SK-N-SH (cell line): ENCODE results near the gene IRGQ. TPM values are rescaled to one million over a fixed set of nuclear protein-coding genes. Genes with fewer than 3 reads are reported as not detected.

ENCODE experiments used
- CTCF ChIA-PET: fragments of 300-600, 350-600 bp; formaldehyde crosslinking; extraction: SDS; loops from one replicate; lab custom pipeline; 2021; lab: Yijun Ruan, JAX
- POLR2A ChIA-PET: fragments of 350-600 bp; sonication (Branson Sonifier 250); formaldehyde crosslinking; extraction: SDS; loops from one replicate; lab custom pipeline; 2020; ENCODE audit warnings: antibody characterized with exemption, inconsistent platforms; lab: Yijun Ruan, JAX
- DNase-seq: peaks from one replicate; pipeline ENCODE4 v3.0.0; 2012
- H2AFZ ChIP-seq: fragments of 200-600 bp; sonication (generic); 2 replicates; pipeline ENCODE4 v1.8.1; 2016; ENCODE audit warnings: antibody characterized with exemption, mild to moderate bottlenecking, low read depth
- H3F3A ChIP-seq: fragments of 200-600 bp; sonication (generic); replicated peaks from 2 replicates; pipeline ENCODE3; 2016; ENCODE audit warnings: antibody characterized with exemption, mild to moderate bottlenecking; ENCODE audit not compliant: insufficient read depth
- H3K27ac ChIP-seq, 2 experiments: fragments of 200-500 bp in 1 of 2; fragments of 200-600 bp in 1 of 2; sonication (Bioruptor generic) in 1 of 2; sonication (generic), shearing (Covaris generic) in 1 of 2; 2 replicates each; pipeline versions ENCODE4 v1.5.1 to v1.6.1; 2014 to 2016; ENCODE audit warnings: low read depth in 2 of 2, inconsistent platforms in 1 of 2, low read length in 1 of 2, mild to moderate bottlenecking in 1 of 2, mixed read lengths in 1 of 2
- H3K27me3 ChIP-seq: fragments of 200-600 bp; sonication (generic), shearing (Covaris generic); 2 replicates; pipeline ENCODE4 v1.6.1; 2016; ENCODE audit warnings: mixed run types; ENCODE audit not compliant: insufficient read depth
- H3K36me3 ChIP-seq, 2 experiments: fragments of 200-500 bp in 1 of 2; fragments of 200-600 bp in 1 of 2; sonication (Bioruptor generic) in 1 of 2; sonication (generic) in 1 of 2; replicated peaks in 1 of 2; 2 replicates each; pipeline versions ENCODE3 to v1.5.1; 2014 to 2016; ENCODE audit warnings: low read length in 1 of 2, mild to moderate bottlenecking in 1 of 2; ENCODE audit not compliant: insufficient read depth in 2 of 2, control insufficient read depth in 1 of 2
- H3K4me1 ChIP-seq, 2 experiments: fragments of 200-500 bp in 1 of 2; fragments of 200-600 bp in 1 of 2; sonication (Bioruptor generic) in 1 of 2; sonication (generic), shearing (Covaris generic) in 1 of 2; 2 replicates each; pipeline versions ENCODE4 v1.5.1 to v1.6.1; 2014 to 2016; ENCODE audit warnings: low read depth in 1 of 2, low read length in 1 of 2, mixed run types in 1 of 2; ENCODE audit not compliant: insufficient read depth in 2 of 2, control insufficient read depth in 1 of 2
- H3K4me2 ChIP-seq: fragments of 200-600 bp; sonication (generic), shearing (Covaris generic); 2 replicates; pipeline ENCODE4 v1.6.1; 2017; ENCODE audit warnings: mixed run types
- H3K4me3 ChIP-seq, 2 experiments: fragments of 200-500 bp in 1 of 2; fragments of 200-600 bp in 1 of 2; sonication (Bioruptor generic) in 1 of 2; sonication (generic), shearing (Covaris generic) in 1 of 2; 2 replicates each; pipeline versions ENCODE4 v1.5.1 to v1.8.1; 2014 to 2016; ENCODE audit warnings: low read depth in 2 of 2, inconsistent platforms in 1 of 2, low read length in 1 of 2, mild to moderate bottlenecking in 1 of 2, mixed read lengths in 1 of 2, moderate library complexity in 1 of 2
- H3K79me2 ChIP-seq: fragments of 200-600 bp; sonication (generic); 2 replicates; pipeline ENCODE4 v1.8.1; 2017; ENCODE audit warnings: mild to moderate bottlenecking; ENCODE audit not compliant: insufficient read depth
- H3K9ac ChIP-seq: fragments of 200-600 bp; sonication (generic); 2 replicates; pipeline ENCODE4 v1.6.1; 2017; ENCODE audit warnings: mixed run types
- H3K9me2 ChIP-seq: fragments of 200-600 bp; sonication (generic); 2 replicates; pipeline ENCODE4 v1.6.1; 2017; ENCODE audit warnings: mixed run types
- H3K9me3 ChIP-seq: fragments of 200-600 bp; sonication (generic); 2 replicates; pipeline ENCODE4 v1.6.1; 2017; ENCODE audit warnings: mixed run types, mild to moderate bottlenecking, moderate library complexity
- H4K20me1 ChIP-seq: fragments of 200-600 bp; sonication (generic); 2 replicates; pipeline ENCODE4 v1.6.1; 2017; ENCODE audit warnings: mild to moderate bottlenecking, mixed run types; ENCODE audit not compliant: insufficient read depth
- EP300 ChIP-seq, 2 experiments: IDR thresholded peaks; 2 replicates each; pipeline versions ENCODE4 v1.4.0 to v1.6.1; 2012; ENCODE audit warnings: borderline replicate concordance in 1 of 2, low read depth in 1 of 2, low read length in 1 of 2
- FOXJ3 ChIP-seq: sonication (generic); formaldehyde crosslinking; IDR thresholded peaks from 2 replicates; pipeline ENCODE4 v1.5.1; 2020; ENCODE audit warnings: mild to moderate bottlenecking, missing genetic modification reagents
- GABPA ChIP-seq: IDR thresholded peaks from 2 replicates; pipeline ENCODE4 v1.4.0; 2012; ENCODE audit warnings: low read depth, mild to moderate bottlenecking
- JUND ChIP-seq: IDR thresholded peaks from 2 replicates; pipeline ENCODE4 v1.4.0; 2012
- MXI1 ChIP-seq: IDR thresholded peaks from 2 replicates; pipeline ENCODE4 v1.6.1; 2012; ENCODE audit warnings: mild to moderate bottlenecking, low read depth, low read length, improper control_type of control experiment
- NRF1 ChIP-seq: IDR thresholded peaks from 2 replicates; pipeline ENCODE4 v1.6.1; 2012; ENCODE audit warnings: low read depth, mild to moderate bottlenecking, low read length
- RAD21 ChIP-seq: IDR thresholded peaks from 2 replicates; pipeline ENCODE4 v1.6.1; 2012; ENCODE audit warnings: mild to moderate bottlenecking, low read length
- RCOR1 ChIP-seq: fragments of 150-350 bp; IDR thresholded peaks from 2 replicates; pipeline ENCODE4 v1.6.1; 2017; ENCODE audit warnings: antibody characterized with exemption, low read length
- RFX5 ChIP-seq: IDR thresholded peaks from 2 replicates; pipeline ENCODE4 v1.6.1; 2012; ENCODE audit warnings: mild to moderate bottlenecking, improper control_type of control experiment, low read length
- SIN3A ChIP-seq: IDR thresholded peaks from 2 replicates; pipeline ENCODE4 v1.6.1; 2012; ENCODE audit warnings: low read depth, mild to moderate bottlenecking, low read length, moderate library complexity, borderline replicate concordance
- SMC3 ChIP-seq: IDR thresholded peaks from 2 replicates; pipeline ENCODE4 v1.6.1; 2012; ENCODE audit warnings: low read depth, low read length, improper control_type of control experiment
- TAF1 ChIP-seq: IDR thresholded peaks from 2 replicates; pipeline ENCODE4 v1.6.1; 2012; ENCODE audit warnings: low read depth, mild to moderate bottlenecking, low read length, moderate library complexity, borderline replicate concordance
- YY1 ChIP-seq: IDR thresholded peaks from 2 replicates; pipeline ENCODE4 v1.4.0; 2012; ENCODE audit warnings: low read depth, mild to moderate bottlenecking
- ZBTB33 ChIP-seq: IDR thresholded peaks from 2 replicates; pipeline ENCODE4 v1.4.0; 2012; ENCODE audit warnings: low read depth, borderline replicate concordance
- WGBS: methylation state at CpG from one replicate; pipeline ENCODE4 v1.1.6; 2017; ENCODE audit warnings: low lambda C conversion rate; 5-methylcytosine and 5-hydroxymethylcytosine counted together
- polyA plus RNA-seq, 3 experiments: library from polyadenylated mRNA; depleted of rRNA; stranded (reverse); fragments of >200 nt; gene quantifications; 2 replicates each; pipeline ENCODE4 v1.2.3, GENCODE V29; 2012
- TF ChIP-seq, protein P1 (sequence below): fragments of 150-350 bp; IDR thresholded peaks from 2 replicates; pipeline ENCODE4 v1.6.1; 2016; ENCODE audit warnings: mild to moderate bottlenecking, low read depth, low read length
- TF ChIP-seq, protein P2 (sequence below): fragments of 200-600 bp; sonication (generic); IDR thresholded peaks from 2 replicates; pipeline ENCODE4 v1.6.1; 2017; ENCODE audit warnings: antibody characterized with exemption, mild to moderate bottlenecking, moderate library complexity

Gene IRGQ
- polyA plus RNA-seq, 1 of the 3 experiments (the other 2 are of a cell fraction): 8.4 TPM

DNA sequence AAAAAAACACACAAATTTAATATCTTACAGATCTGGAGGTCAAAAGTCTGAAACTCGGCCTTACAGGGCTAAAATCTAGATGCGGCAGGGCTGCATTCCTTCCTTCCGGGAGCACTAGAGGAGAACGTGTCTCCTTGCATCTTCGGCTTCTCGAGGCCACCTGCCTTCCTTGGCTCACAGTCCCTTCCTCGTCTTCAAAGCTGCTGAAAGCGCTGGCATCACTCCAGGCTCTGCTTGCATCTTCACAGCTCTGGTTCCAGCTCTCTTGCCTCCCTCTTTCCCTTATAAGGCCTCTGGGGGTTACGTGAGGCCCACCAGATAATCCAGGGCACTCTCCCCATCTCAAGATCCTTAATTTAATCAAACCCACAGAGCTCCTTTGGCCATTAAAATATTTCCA is 31.1 kb downstream of the IRGQ start:
- Histone ChIP-seq H3K9ac (no peak overlapping the region), H3K27ac (no peak overlapping the region), H3K4me2 (no peak overlapping the region), H2AFZ (no peak overlapping the region), H4K20me1 (0 out of 2 replicates have a peak, but pooled peaks cover 2% of the 10 kb centered on the region), H3K4me1 (peaks cover 0 to 14% of the 10 kb centered on the region in 2 experiments; a peak in 1 of 4 replicates), H3K9me2 (no peaks in the 10 kb centered on the region), H3K27me3 (no peaks in the 10 kb centered on the region), H3K36me3 (peaks cover 0 to 11% of the 10 kb centered on the region in 2 experiments), H3K9me3 (no peaks in the 10 kb centered on the region), H3K4me3 (no peak overlapping the region), H3F3A (peaks cover 16% of the 10 kb centered on the region), H3K79me2 (peaks cover 39% of the 10 kb centered on the region; the same call in 1 of the 2 replicates)
- ChIA-PET CTCF (interaction anchor here (1.4 to 2.7 kb wide), 3 partner anchors 10 to 118 kb away, joined by 3 to 21 read pairs (median 6); no protein-coding TSS in a partner anchor), POLR2A (interaction anchor here (0.5 to 0.6 kb wide), 2 partner anchors 62 to 715 kb away, joined by 3 to 4 read pairs; no protein-coding TSS in a partner anchor)
- DNase-seq: no peak
- WGBS: 94% methylated on average over 9 of the region's 9 CpGs
- no peak for TF ChIP-seq FOXJ3 (CRISPR knock-in tag)
- TF ChIP-seq JUND: no peak
- no peak for TF ChIP-seq ZBTB33
- no peak for TF ChIP-seq GABPA
- no peak for TF ChIP-seq MXI1
- no peak for TF ChIP-seq RAD21
- TF ChIP-seq RCOR1: no peak
- TF ChIP-seq SMC3: no peak
- TF ChIP-seq, protein P1, sequence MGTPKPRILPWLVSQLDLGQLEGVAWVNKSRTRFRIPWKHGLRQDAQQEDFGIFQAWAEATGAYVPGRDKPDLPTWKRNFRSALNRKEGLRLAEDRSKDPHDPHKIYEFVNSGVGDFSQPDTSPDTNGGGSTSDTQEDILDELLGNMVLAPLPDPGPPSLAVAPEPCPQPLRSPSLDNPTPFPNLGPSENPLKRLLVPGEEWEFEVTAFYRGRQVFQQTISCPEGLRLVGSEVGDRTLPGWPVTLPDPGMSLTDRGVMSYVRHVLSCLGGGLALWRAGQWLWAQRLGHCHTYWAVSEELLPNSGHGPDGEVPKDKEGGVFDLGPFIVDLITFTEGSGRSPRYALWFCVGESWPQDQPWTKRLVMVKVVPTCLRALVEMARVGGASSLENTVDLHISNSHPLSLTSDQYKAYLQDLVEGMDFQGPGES: no peak
- no peak for TF ChIP-seq TAF1
- TF ChIP-seq, protein P2, sequence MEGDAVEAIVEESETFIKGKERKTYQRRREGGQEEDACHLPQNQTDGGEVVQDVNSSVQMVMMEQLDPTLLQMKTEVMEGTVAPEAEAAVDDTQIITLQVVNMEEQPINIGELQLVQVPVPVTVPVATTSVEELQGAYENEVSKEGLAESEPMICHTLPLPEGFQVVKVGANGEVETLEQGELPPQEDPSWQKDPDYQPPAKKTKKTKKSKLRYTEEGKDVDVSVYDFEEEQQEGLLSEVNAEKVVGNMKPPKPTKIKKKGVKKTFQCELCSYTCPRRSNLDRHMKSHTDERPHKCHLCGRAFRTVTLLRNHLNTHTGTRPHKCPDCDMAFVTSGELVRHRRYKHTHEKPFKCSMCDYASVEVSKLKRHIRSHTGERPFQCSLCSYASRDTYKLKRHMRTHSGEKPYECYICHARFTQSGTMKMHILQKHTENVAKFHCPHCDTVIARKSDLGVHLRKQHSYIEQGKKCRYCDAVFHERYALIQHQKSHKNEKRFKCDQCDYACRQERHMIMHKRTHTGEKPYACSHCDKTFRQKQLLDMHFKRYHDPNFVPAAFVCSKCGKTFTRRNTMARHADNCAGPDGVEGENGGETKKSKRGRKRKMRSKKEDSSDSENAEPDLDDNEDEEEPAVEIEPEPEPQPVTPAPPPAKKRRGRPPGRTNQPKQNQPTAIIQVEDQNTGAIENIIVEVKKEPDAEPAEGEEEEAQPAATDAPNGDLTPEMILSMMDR: no peak
- no peak for TF ChIP-seq NRF1
- TF ChIP-seq EP300 (IDR thresholded peaks at IDR 0.05; ENCODE audit: borderline replicate concordance in 1 of 2, low read depth in 1 of 2, low read length in 1 of 2): no peak
- no peak for TF ChIP-seq YY1
- no peak for TF ChIP-seq RFX5
- TF ChIP-seq SIN3A: no peak
